Left ventricle myocardium inferior (tissue), 1 donor: ENCODE measurements around the gene ETFB. TPM values are rescaled to one million over a fixed set of nuclear protein-coding genes. Genes with fewer than 3 reads are reported as not detected.

Experiments used
- DNase-seq: peaks from one replicate; pipeline ENCODE4 v3.0.0-alpha.2; 2020
- H3K27ac ChIP-seq: fragments of 200-600 bp; replicated peaks from 2 replicates; pipeline ENCODE4 v1.8.0; 2021
- H3K27me3 ChIP-seq: fragments of 200-600 bp; 2 replicates; pipeline ENCODE4 v1.8.0; 2021; ENCODE audit warnings: low read depth
- H3K36me3 ChIP-seq: fragments of 200-600 bp; 2 replicates; pipeline ENCODE4 v1.8.0; 2021
- H3K4me1 ChIP-seq: fragments of 200-600 bp; 2 replicates; pipeline ENCODE4 v1.8.0; 2021
- H3K4me3 ChIP-seq: fragments of 200-600 bp; 2 replicates; pipeline ENCODE4 v1.8.0; 2021; ENCODE audit warnings: mild to moderate bottlenecking, moderate library complexity
- H3K9me3 ChIP-seq: fragments of 200-600 bp; replicated peaks from 2 replicates; pipeline ENCODE4 v1.8.0; 2021
- CTCF ChIP-seq: fragments of 200-600 bp; IDR thresholded peaks from 2 replicates; pipeline ENCODE4 v1.8.0; 2021; ENCODE audit warnings: antibody characterized with exemption, mild to moderate bottlenecking, borderline replicate concordance
- intact Hi-C: fragments of 100-400 bp; cut with micrococcal nuclease; formaldehyde crosslinking; loops from one replicate; pipeline ENCODE4 v1.11.0; 2022
- total RNA-seq: library from RNA; stranded (reverse); fragmentation: NEBNext Ultra II Directional; extraction: Animal tissue kit (Norgen Biotek cat#: 25700); gene quantifications from one replicate; pipeline ENCODE4 v1.2.1, GENCODE V29; 2021
- donor health status: DM: no; HTN: yes; CAD: no; lungs with severe emphysema.

The ETFB gene
- total RNA-seq, 1 donor from 2014 or later: 365 TPM

- intact Hi-C loops: no loop called here
- H3K4me3 ChIP-seq: no peak overlapping the region
- H3K27me3 ChIP-seq: no peaks in the 10 kb centered on the region
- no peak for DNase-seq
- no peak for TF ChIP-seq CTCF
- H3K4me1 ChIP-seq: peaks cover 27% of the 10 kb centered on the region
- no peaks in the 10 kb centered on the region for H3K36me3 ChIP-seq
- no peak overlapping the region for H3K27ac ChIP-seq
- no peaks in the 10 kb centered on the region for H3K9me3 ChIP-seq
These were observed 6.9 kb downstream of the ETFB start for GRCh38 chr19:51359294-51359693.

GRCh38 chr19:51357952-51358351 is 8.2 kb downstream of the ETFB start:
- no peaks in the 10 kb centered on the region for H3K9me3 ChIP-seq
- H3K4me1 ChIP-seq: peaks cover 20% of the 10 kb centered on the region
- H3K4me3 ChIP-seq: no peak overlapping the region
- no peaks in the 10 kb centered on the region for H3K27me3 ChIP-seq
- no peak for DNase-seq
- H3K27ac ChIP-seq: no peak overlapping the region
- peaks cover 2% of the 10 kb centered on the region for H3K36me3 ChIP-seq
- no peak for TF ChIP-seq CTCF
- intact Hi-C loops: no loop called here

GRCh38 chr19:51356159-51356801 is 9.9 kb downstream of the ETFB start:
- intact Hi-C loops: no loop called here
- Histone ChIP-seq H3K36me3 (peaks cover 18% of the 10 kb centered on the region), H3K27ac (no peak overlapping the region), H3K4me3 (no peak overlapping the region), H3K9me3 (no peaks in the 10 kb centered on the region), H3K27me3 (no peaks in the 10 kb centered on the region), H3K4me1 (peaks cover 11% of the 10 kb centered on the region)
- no peak for TF ChIP-seq CTCF
- DNase-seq: no peak

GRCh38 chr19:51354742-51355148 is 11.4 kb downstream of the ETFB start:
- Histone ChIP-seq H3K4me1 (peaks cover 11% of the 10 kb centered on the region), H3K36me3 (peaks cover 33% of the 10 kb centered on the region), H3K27ac (no peak overlapping the region), H3K27me3 (no peaks in the 10 kb centered on the region), H3K4me3 (no peak overlapping the region), H3K9me3 (no peaks in the 10 kb centered on the region)
- no peak for DNase-seq
- TF ChIP-seq CTCF: no peak
- intact Hi-C loops: no loop called here

GRCh38 chr19:51354103-51354741 is 12.0 kb downstream of the ETFB start:
- TF ChIP-seq CTCF: no peak
- Histone ChIP-seq H3K36me3 (peaks cover 38% of the 10 kb centered on the region), H3K4me3 (no peak overlapping the region), H3K27ac (no peak overlapping the region), H3K9me3 (no peaks in the 10 kb centered on the region), H3K4me1 (peaks cover 11% of the 10 kb centered on the region), H3K27me3 (no peaks in the 10 kb centered on the region)
- no peak for DNase-seq
- intact Hi-C loops: no loop called here
